ENCODE measurements around the gene RFX5.

RFX5 gene

GRCh38 chr1:151342569-151342968 lies 4.5 kb downstream of the RFX5 start:
- no peak for TF ChIP-seq CTCF (IDR thresholded peaks at IDR 0.05)
- no peak for TF ChIP-seq ZFX (IDR thresholded peaks at IDR 0.05; ENCODE audit: borderline replicate concordance)
- H3K27ac ChIP-seq: no peak overlapping the region

- no peak for TF ChIP-seq ZFX (IDR thresholded peaks at IDR 0.05; ENCODE audit: borderline replicate concordance)
- no peak for TF ChIP-seq CTCF (IDR thresholded peaks at IDR 0.05)
- no peak overlapping the region for H3K27ac ChIP-seq
Measured at GRCh38 chr1:151342021-151342420, 5.0 kb downstream of the RFX5 start.

- peak; percentile 97 for TF ChIP-seq CTCF (IDR thresholded peaks at IDR 0.05)
- no peak for TF ChIP-seq ZFX (IDR thresholded peaks at IDR 0.05; ENCODE audit: borderline replicate concordance)
Measured at GRCh38 chr1:151340870-151341754, 5.9 kb downstream of the RFX5 start.

GRCh38 chr1:151336556-151336955 lies 10.5 kb downstream of the RFX5 start:
- no peak overlapping the region for H3K27ac ChIP-seq
- no peak for TF ChIP-seq CTCF (IDR thresholded peaks at IDR 0.05)
- no peak for TF ChIP-seq ZFX (IDR thresholded peaks at IDR 0.05; ENCODE audit: borderline replicate concordance)

More at GRCh38 chr1:151340870-151341754, 5.9 kb downstream of the RFX5 start:
- no peak overlapping the region; the same call in 1 of the 2 replicates for H3K27ac ChIP-seq

- TF ChIP-seq ZFX (IDR thresholded peaks at IDR 0.05; ENCODE audit: borderline replicate concordance): no peak
- no peak for TF ChIP-seq CTCF (IDR thresholded peaks at IDR 0.05)
Measured at GRCh38 chr1:151334822-151335221, 12.2 kb downstream of the RFX5 start.

GRCh38 chr1:151327903-151328674 lies 19.0 kb downstream of the RFX5 start:
- TF ChIP-seq CTCF (IDR thresholded peaks at IDR 0.05) (no peak), ZFX (IDR thresholded peaks at IDR 0.05; ENCODE audit: borderline replicate concordance) (no peak)
- H3K27ac ChIP-seq: peak overlapping the region; percentile 91

More at GRCh38 chr1:151334822-151335221, 12.2 kb downstream of the RFX5 start:
- no peak overlapping the region for H3K27ac ChIP-seq

Data from 22Rv1 (cell line).